Stomach smooth muscle (tissue), 2 donors: ENCODE results near the gene SLC35E3.
"Not testable (repeated sequence)": the region's sequence is repeated elsewhere in the genome, so short reads cannot be mapped to it uniquely, and the experiment has no call there.

ENCODE experiments used
- H3K27ac ChIP-seq: one replicate; pipeline ENCODE4 v1.7.0; 2013; ENCODE audit warnings: mild to moderate bottlenecking, low read length, inconsistent platforms
- H3K27me3 ChIP-seq, 2 donors: one replicate each; pipeline ENCODE4 v1.7.0; 2013; ENCODE audit warnings: low read length in 2 of 2; ENCODE audit not compliant: insufficient read depth in 2 of 2, control insufficient read depth in 1 of 2
- H3K36me3 ChIP-seq, 2 donors: one replicate each; pipeline ENCODE4 v1.7.0; 2013; ENCODE audit warnings: low read length in 2 of 2; ENCODE audit not compliant: control insufficient read depth in 2 of 2, insufficient read depth in 2 of 2
- H3K4me1 ChIP-seq: one replicate; pipeline ENCODE4 v1.7.0; 2013; ENCODE audit warnings: low read length; ENCODE audit not compliant: control insufficient read depth, insufficient read depth
- H3K4me3 ChIP-seq, 2 donors: one replicate each; pipeline ENCODE4 v1.7.0; 2013; ENCODE audit warnings: low read length in 2 of 2
- H3K9ac ChIP-seq, 2 donors: one replicate each; pipeline ENCODE4 v1.7.0; 2013; ENCODE audit warnings: low read length in 2 of 2, mild to moderate bottlenecking in 1 of 2
- H3K9me3 ChIP-seq, 2 donors: one replicate each; pipeline ENCODE4 v1.7.0; 2013; ENCODE audit warnings: low read length in 2 of 2; ENCODE audit not compliant: control insufficient read depth in 2 of 2
- donor health status: healthy.
- donor health status: Pancreatic carcinoma.

Gene SLC35E3

DNA sequence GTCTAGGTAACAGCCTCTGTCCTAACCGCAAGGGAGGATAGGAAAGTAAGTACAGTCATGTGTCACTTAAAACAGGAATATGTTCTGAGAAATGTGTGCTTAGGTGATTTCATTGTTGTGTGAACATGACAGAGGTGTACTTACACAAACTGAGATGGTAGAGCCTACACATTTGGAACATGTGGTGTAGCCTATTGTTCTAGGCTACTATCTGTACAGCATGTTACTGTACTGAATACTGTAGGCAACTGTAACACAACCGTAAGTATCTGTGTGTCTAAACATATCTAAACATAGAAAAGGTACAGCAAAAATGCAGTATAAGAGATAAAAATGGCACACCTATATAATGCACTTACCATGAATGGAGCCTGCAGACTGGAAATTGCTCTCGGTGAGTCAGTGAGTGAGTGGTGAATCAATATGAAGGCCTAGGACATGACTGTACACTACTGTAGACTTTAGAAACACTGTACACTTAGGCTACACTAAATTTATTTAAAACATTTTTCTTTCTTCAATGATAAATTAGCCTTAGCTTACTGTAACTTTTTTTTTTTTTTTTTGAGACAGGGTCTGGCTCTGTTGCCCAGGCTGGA is 48.8 kb downstream of the SLC35E3 start:
- no peaks in the 10 kb centered on the region for H3K27me3 ChIP-seq
- no peak overlapping the region for H3K27ac ChIP-seq
- no peaks in the 10 kb centered on the region for H3K4me1 ChIP-seq
- no peaks in the 10 kb centered on the region for H3K36me3 ChIP-seq
- no peaks in the 10 kb centered on the region for H3K9me3 ChIP-seq
- no peak overlapping the region for H3K9ac ChIP-seq
- no peak overlapping the region for H3K4me3 ChIP-seq

- no peaks in the 10 kb centered on the region for H3K4me1 ChIP-seq
- H3K36me3 ChIP-seq = no peaks in the 10 kb centered on the region
- no peak overlapping the region for H3K4me3 ChIP-seq
- H3K27ac ChIP-seq = no peak overlapping the region
- no peak overlapping the region for H3K9ac ChIP-seq
- H3K9me3 ChIP-seq = no peaks in the 10 kb centered on the region
- H3K27me3 ChIP-seq = no peaks in the 10 kb centered on the region
Measured at GRCh38 chr12:68796399-68796798, 50.4 kb downstream of the SLC35E3 start.

GRCh38 chr12:68798882-68799234 is 52.9 kb downstream of the SLC35E3 start:
- Histone ChIP-seq H3K9me3 (no peaks in the 10 kb centered on the region), H3K9ac (no peak overlapping the region), H3K4me3 (no peak overlapping the region), H3K4me1 (no peaks in the 10 kb centered on the region), H3K27me3 (no peaks in the 10 kb centered on the region), H3K27ac (no peak overlapping the region), H3K36me3 (no peaks in the 10 kb centered on the region)

DNA sequence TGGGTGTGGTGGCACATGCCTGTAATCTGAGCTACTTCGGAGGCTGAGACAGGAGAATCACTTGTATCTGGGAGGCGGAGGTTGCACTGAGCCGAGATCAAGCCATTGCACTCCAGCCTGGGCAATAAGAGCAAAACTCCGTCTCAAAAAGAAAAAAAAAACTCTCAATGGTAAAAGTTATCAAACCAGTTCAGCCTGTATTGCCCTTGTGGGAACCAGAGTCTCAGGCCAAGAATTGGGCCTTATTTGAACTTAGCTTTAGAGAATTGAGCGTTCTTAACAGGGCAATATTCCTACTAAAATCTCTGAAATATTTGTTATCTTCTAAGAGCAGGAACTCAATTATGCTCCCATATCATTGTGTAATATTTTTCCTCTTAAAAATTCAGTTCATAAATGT is 54.3 kb downstream of the SLC35E3 start:
- H3K27ac ChIP-seq = no peak overlapping the region

GRCh38 chr12:68801124-68801523 is 55.1 kb downstream of the SLC35E3 start:
- not testable (repeated sequence) for H3K36me3 ChIP-seq, H3K9me3 ChIP-seq, H3K4me3 ChIP-seq, H3K9ac ChIP-seq, H3K27me3 ChIP-seq, H3K27ac ChIP-seq, H3K4me1 ChIP-seq

More for the DNA sequence above, 54.3 kb downstream of the SLC35E3 start:
- H3K4me1 ChIP-seq = no peaks in the 10 kb centered on the region
- H3K4me3 ChIP-seq = no peak overlapping the region
- H3K9ac ChIP-seq = no peak overlapping the region
- H3K36me3 ChIP-seq = no peaks in the 10 kb centered on the region
- no peaks in the 10 kb centered on the region for H3K27me3 ChIP-seq
- H3K9me3 ChIP-seq = no peaks in the 10 kb centered on the region

DNA sequence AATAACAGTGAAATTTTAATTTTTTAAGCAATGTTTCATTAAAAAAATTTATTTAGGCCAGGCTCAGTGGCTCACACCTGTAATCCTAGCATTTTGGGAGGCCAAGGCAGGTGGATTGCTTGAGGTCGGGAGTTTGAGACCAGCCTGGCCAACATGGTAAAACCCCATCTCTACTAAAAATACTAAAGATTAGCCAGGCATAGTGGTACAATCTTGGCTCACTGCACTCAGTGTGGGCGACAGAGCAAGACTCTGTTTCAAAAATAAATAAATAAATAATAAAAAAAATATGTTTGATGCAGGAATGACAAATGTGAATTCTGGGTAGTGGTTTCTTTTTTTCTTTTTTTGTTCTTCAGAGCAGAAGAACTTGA is 56.4 kb downstream of the SLC35E3 start:
- H3K27ac ChIP-seq, H3K27me3 ChIP-seq, H3K36me3 ChIP-seq, H3K4me3 ChIP-seq, H3K9ac ChIP-seq, H3K4me1 ChIP-seq, H3K9me3 ChIP-seq: not testable (repeated sequence)

- H3K4me1 ChIP-seq, H3K36me3 ChIP-seq, H3K9me3 ChIP-seq, H3K4me3 ChIP-seq, H3K9ac ChIP-seq, H3K27ac ChIP-seq, H3K27me3 ChIP-seq: not testable (repeated sequence)
Measured at GRCh38 chr12:68802911-68803651, 57.1 kb downstream of the SLC35E3 start.

GRCh38 chr12:68803948-68804656 is 58.1 kb downstream of the SLC35E3 start:
- no peaks in the 10 kb centered on the region for H3K9me3 ChIP-seq
- H3K4me3 ChIP-seq = no peak overlapping the region
- peaks cover 7% of the 10 kb centered on the region for H3K4me1 ChIP-seq
- H3K27me3 ChIP-seq = no peaks in the 10 kb centered on the region
- no peaks in the 10 kb centered on the region for H3K36me3 ChIP-seq
- no peak overlapping the region for H3K27ac ChIP-seq
- H3K9ac ChIP-seq = no peak overlapping the region

DNA sequence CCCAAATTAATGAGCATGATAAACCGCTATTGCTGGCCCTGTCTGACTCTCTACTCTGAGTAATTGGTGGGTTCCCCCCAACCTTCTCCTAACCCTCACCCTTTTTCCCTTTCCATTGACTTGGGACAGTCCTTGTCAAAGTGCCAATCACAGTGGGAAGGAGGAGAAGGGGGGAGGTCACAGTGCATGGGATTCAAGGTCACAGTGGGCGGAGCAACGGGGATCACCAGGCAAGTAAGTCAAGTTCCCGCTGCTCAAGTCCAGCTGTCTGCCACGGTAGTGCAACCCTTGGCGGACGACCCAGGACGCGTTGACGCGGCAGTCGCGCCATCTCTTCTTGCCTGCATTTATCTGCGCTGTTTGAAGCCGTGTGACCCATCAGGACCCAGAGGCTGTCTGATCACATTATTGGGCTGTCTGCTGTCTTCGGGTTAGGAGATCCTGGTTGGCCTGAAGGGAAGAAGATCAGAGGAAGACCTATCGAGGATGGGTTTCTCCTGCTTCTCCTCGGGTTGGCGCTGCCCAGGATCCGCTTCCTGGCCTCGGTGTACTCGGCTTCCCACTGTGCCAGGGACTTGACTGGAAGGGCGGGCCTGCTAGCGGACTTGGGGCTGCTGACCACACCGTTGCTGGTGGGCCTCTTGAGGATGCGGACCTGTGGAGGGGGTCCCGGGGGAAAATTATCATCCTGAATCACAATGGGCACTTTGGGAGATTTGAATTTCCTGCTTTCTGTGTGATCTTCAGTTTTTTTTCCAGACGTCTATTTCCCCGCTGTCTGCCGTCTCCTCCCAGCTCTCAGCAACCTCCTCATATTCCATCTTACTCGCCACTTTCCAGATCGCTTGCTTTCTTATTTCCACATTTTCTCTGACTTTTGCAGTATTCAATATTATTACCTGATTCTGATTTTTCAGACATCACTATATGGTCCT is 58.9 kb downstream of the SLC35E3 start:
- no peaks in the 10 kb centered on the region for H3K9me3 ChIP-seq
- no peak overlapping the region for H3K27ac ChIP-seq
- peaks cover 7% of the 10 kb centered on the region for H3K4me1 ChIP-seq
- no peak overlapping the region for H3K9ac ChIP-seq
- no peaks in the 10 kb centered on the region for H3K36me3 ChIP-seq
- H3K4me3 ChIP-seq = no peak overlapping the region
- no peaks in the 10 kb centered on the region for H3K27me3 ChIP-seq

DNA sequence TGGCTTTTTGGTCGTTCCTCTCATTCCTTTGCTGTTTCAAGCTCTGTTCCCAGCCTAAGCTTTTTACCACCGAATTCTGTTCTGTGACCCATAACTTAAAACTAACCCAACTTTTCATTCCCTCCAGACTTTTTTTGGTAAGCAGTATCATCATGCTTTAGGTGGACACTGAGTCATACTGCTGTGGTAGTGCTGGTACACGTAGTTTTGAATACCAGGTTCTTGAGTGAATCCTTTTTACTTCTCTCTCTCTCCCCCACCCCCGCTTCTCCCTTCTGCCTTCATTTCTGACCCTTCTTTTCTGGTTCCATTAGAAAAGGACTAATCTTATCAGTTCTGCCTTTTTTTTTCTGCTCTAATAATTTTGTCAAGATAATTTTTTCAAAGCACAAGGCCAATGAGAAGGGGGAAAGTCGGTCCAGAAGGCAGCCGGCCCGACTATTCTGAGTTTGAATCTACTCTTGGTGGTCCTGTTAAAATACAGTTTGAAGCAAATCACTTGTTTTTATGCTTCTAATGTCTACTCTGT is 59.7 kb downstream of the SLC35E3 start:
- H3K4me3 ChIP-seq = no peak overlapping the region
- H3K27ac ChIP-seq = no peak overlapping the region
- no peaks in the 10 kb centered on the region for H3K27me3 ChIP-seq
- peaks cover 7% of the 10 kb centered on the region for H3K4me1 ChIP-seq
- H3K36me3 ChIP-seq = no peaks in the 10 kb centered on the region
- H3K9me3 ChIP-seq = no peaks in the 10 kb centered on the region
- no peak overlapping the region for H3K9ac ChIP-seq
